SK-N-SH treated with all-trans-retinoic acid at 6 μM for 48 hours (cell line): ENCODE data around the gene AGTPBP1.

Source experiments
- BACH2 ChIP-seq: fragments of 250-450 bp; sonication (Bioruptor Pico); IDR thresholded peaks from 2 replicates; pipeline ENCODE4 v1.9.0; 2021; ENCODE audit warnings: mild to moderate bottlenecking, borderline replicate concordance
- CSDC2 ChIP-seq: fragments of 250-450 bp; sonication (Bioruptor Pico); IDR thresholded peaks from 2 replicates; pipeline ENCODE4 v1.5.0; 2020; ENCODE audit warnings: mild to moderate bottlenecking, moderate library complexity
- TSHZ2 ChIP-seq: fragments of 250-450 bp; sonication (Bioruptor Pico); IDR thresholded peaks from 2 replicates; pipeline ENCODE4 v1.5.0; 2020; ENCODE audit warnings: mild to moderate bottlenecking, moderate library complexity
- ZFP30 ChIP-seq: fragments of 450-650 bp; formaldehyde crosslinking; IDR thresholded peaks from 2 replicates; pipeline ENCODE4 v1.5.0; 2022; ENCODE audit warnings: mild to moderate bottlenecking, moderate library complexity
- ZNF70 ChIP-seq: fragments of 450-650 bp; formaldehyde crosslinking; IDR thresholded peaks from 2 replicates; pipeline ENCODE4 v1.5.0; 2020; ENCODE audit warnings: mild to moderate bottlenecking, moderate library complexity
- TF ChIP-seq, protein P1 (sequence below): fragments of 250-450 bp; sonication (Bioruptor Pico); IDR thresholded peaks from 2 replicates; pipeline ENCODE4 v1.5.1; 2020; ENCODE audit warnings: low read depth, mild to moderate bottlenecking, moderate library complexity
- TF ChIP-seq, protein P2 (sequence below): fragments of 250-450 bp; sonication (Bioruptor Pico); IDR thresholded peaks from 2 replicates; pipeline ENCODE4 v1.8.0; 2020; ENCODE audit warnings: mild to moderate bottlenecking, moderate library complexity, borderline replicate concordance

DNA sequence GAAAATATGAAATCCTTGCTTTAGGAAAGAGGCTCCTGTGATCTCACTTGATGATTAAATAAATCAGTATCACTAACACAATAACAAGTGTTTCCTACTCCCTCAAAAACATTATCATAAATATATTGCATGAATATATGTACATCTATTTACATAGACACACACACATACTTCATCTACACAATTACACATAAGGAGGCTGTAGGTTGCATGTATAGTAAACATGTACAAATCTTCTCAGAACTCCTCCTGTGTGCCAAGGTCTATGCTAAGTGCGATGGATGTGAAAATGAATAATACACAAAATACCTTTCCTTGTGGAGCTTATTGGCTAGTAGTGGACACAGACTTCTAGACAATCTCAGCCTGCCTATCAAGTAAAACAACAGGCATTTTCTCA, 239.9 kb downstream of the AGTPBP1 start:
- TF ChIP-seq TSHZ2 (no peak), BACH2 (CRISPR knock-in tag) (no peak), CSDC2 (CRISPR knock-in tag) (no peak), ZNF70 (no peak), ZFP30 (CRISPR knock-in tag) (no peak)
- TF ChIP-seq, protein P1, sequence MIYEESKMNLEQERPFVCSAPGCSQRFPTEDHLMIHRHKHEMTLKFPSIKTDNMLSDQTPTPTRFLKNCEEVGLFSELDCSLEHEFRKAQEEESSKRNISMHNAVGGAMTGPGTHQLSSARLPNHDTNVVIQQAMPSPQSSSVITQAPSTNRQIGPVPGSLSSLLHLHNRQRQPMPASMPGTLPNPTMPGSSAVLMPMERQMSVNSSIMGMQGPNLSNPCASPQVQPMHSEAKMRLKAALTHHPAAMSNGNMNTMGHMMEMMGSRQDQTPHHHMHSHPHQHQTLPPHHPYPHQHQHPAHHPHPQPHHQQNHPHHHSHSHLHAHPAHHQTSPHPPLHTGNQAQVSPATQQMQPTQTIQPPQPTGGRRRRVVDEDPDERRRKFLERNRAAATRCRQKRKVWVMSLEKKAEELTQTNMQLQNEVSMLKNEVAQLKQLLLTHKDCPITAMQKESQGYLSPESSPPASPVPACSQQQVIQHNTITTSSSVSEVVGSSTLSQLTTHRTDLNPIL (CRISPR knock-in tag): no peak
- TF ChIP-seq, protein P2, sequence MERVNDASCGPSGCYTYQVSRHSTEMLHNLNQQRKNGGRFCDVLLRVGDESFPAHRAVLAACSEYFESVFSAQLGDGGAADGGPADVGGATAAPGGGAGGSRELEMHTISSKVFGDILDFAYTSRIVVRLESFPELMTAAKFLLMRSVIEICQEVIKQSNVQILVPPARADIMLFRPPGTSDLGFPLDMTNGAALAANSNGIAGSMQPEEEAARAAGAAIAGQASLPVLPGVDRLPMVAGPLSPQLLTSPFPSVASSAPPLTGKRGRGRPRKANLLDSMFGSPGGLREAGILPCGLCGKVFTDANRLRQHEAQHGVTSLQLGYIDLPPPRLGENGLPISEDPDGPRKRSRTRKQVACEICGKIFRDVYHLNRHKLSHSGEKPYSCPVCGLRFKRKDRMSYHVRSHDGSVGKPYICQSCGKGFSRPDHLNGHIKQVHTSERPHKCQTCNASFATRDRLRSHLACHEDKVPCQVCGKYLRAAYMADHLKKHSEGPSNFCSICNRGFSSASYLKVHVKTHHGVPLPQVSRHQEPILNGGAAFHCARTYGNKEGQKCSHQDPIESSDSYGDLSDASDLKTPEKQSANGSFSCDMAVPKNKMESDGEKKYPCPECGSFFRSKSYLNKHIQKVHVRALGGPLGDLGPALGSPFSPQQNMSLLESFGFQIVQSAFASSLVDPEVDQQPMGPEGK (CRISPR knock-in tag): no peak
